ENCODE data around the gene HIF1AN. TPM values are rescaled to one million over a fixed set of nuclear protein-coding genes. Genes with fewer than 3 reads are reported as not detected.
A peak's percentile ranks its signal among the peaks of the same experiment; 100 is the strongest.

Gene HIF1AN
- 10 to 100 TPM in 1 of 2 donors, 1 to 10 TPM in 1; 8.5 to 11.3 TPM for total RNA-seq

DNA sequence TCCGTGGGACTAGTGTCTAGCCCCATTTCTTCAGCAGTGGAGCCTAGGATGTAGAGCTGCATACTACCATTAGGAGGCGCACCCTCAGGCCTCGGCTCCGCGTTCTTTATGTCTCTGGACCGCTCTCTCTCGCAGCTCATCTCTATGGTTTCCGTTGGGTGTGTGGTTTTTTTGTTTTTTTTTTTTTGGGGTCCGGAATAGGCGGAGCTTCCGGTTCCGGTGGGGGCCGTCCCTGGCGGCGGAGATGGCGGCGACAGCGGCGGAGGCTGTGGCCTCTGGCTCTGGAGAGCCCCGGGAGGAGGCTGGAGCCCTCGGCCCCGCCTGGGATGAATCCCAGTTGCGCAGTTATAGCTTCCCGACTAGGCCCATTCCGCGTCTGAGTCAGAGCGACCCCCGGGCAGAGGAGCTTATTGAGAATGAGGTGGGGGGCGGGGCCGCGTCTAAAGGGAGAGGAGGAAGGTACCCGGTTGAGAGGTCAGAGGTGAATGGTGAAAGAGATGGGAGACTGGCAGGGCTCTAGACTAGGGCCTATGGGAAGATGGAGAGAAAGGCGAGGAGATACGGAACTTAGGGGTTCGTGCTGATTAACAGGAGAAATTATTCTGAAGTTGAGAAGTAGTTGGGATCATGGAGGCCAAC is at the start of gene HIF1AN:
HIF1AN (plus strand) TSS at position 229 of the 639 bp plus-strand sequence; CDS start at position 245, 16 bp downstream.
- no peaks in the 10 kb centered on the region for H3K27me3 ChIP-seq
- peaks cover 0 to 26% of the 10 kb centered on the region in 2 donors for H3K4me1 ChIP-seq
- H3K4me3 ChIP-seq = peak within 1 kb of the TSS; percentile 65 to 72
- peak within 1 kb of the TSS; percentile 70 to 73 for H3K27ac ChIP-seq
- peaks cover 18% of the 10 kb centered on the region for H3K36me3 ChIP-seq
- peak; percentile 91 to 97 for TF ChIP-seq CTCF (IDR thresholded peaks at IDR 0.05)
- peak; percentile 90 for DNase-seq (ENCODE audit: low spot score)
- no peaks in the 10 kb centered on the region for H3K9me3 ChIP-seq

GRCh38 chr10:100487529-100487928 is 48.2 kb upstream of the HIF1AN start:
- H3K27ac ChIP-seq = no peak overlapping the region
- TF ChIP-seq CTCF (IDR thresholded peaks at IDR 0.05) = no peak
- no peak for DNase-seq (ENCODE audit: low spot score)
- no peak overlapping the region for H3K4me3 ChIP-seq
- H3K9me3 ChIP-seq = no peaks in the 10 kb centered on the region
- no peaks in the 10 kb centered on the region for H3K27me3 ChIP-seq
- peaks cover 0 to 4% of the 10 kb centered on the region in 2 donors for H3K4me1 ChIP-seq
- H3K36me3 ChIP-seq = peaks cover 38% of the 10 kb centered on the region

DNA sequence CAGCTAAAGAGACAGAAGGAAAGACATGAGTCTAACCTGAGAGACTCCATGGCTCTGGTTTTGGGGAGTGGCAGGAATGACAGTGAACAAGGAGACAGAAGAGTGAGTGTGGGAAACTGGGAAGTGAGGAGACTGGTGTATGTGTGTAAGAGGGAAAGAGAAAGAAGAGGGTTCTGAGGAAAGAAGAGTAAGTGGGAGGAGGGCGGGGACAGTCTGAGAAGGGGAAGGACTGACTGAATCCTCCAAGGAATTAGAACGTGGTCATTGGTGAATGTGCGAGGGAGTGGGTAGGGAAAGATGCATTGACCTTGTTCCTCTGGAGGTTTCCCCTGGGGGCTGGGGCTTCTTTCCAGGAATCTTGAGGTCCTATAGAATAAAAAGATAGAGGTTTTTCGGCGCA is 46.3 kb upstream of the HIF1AN start:
- H3K4me1 ChIP-seq = no peaks in the 10 kb centered on the region
- no peak overlapping the region for H3K4me3 ChIP-seq
- no peaks in the 10 kb centered on the region for H3K27me3 ChIP-seq
- no peak overlapping the region for H3K27ac ChIP-seq
- no peak for DNase-seq (ENCODE audit: low spot score)
- peaks cover 38% of the 10 kb centered on the region for H3K36me3 ChIP-seq
- H3K9me3 ChIP-seq = no peaks in the 10 kb centered on the region
- no peak for TF ChIP-seq CTCF (IDR thresholded peaks at IDR 0.05)

DNA sequence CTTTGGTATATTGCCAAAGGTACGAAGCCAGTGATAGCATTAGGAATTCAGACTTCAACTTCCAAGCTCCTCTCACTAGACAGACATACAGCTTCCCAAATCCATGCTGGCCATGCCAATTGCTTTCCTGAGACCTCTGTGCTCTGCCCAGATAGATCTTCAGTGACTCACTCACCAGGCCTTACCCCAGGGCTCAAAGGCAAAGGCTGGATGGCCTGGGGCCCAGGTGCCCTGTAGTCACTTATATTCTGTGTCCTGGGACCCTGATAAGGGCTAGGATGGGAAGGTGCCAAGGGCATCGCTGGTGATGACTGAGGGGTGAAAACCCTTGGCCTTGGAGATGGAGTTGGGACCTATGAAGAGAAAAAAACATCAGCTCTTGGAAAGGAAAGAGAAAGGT is 45.2 kb upstream of the HIF1AN start:
- no peak for DNase-seq (ENCODE audit: low spot score)
- H3K27ac ChIP-seq = no peak overlapping the region
- peaks cover 38% of the 10 kb centered on the region for H3K36me3 ChIP-seq
- no peaks in the 10 kb centered on the region for H3K9me3 ChIP-seq
- H3K27me3 ChIP-seq = no peaks in the 10 kb centered on the region
- H3K4me3 ChIP-seq = no peak overlapping the region
- no peaks in the 10 kb centered on the region for H3K4me1 ChIP-seq
- no peak for TF ChIP-seq CTCF (IDR thresholded peaks at IDR 0.05)

DNA sequence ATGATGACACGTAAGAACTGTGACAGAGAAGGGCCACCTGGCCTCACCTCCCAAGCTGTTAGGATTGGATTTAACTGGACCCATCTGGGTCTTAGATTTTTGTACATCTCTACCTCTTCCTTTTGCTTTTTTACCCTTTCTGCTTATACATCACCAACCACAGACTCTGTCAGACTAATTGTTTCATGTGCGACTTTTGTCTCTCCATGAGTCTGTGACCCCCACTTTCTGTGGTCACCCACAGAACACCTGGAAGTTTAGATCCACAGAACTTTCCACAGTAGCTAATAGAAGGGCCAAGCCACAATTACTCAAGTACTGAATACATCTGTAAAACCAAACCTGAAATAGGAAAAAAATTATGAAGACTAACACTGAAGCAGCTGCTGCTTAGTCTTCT is 39.2 kb upstream of the HIF1AN start:
- no peak for TF ChIP-seq CTCF (IDR thresholded peaks at IDR 0.05)
- H3K4me3 ChIP-seq = no peak overlapping the region
- H3K4me1 ChIP-seq = no peaks in the 10 kb centered on the region

GRCh38 chr10:100498059-100498458 is 37.7 kb upstream of the HIF1AN start:
- Histone ChIP-seq H3K9me3 (no peaks in the 10 kb centered on the region), H3K4me3 (no peak overlapping the region), H3K27ac (no peak overlapping the region), H3K36me3 (peaks cover 45% of the 10 kb centered on the region), H3K27me3 (no peaks in the 10 kb centered on the region), H3K4me1 (no peaks in the 10 kb centered on the region)
- TF ChIP-seq CTCF (IDR thresholded peaks at IDR 0.05) = no peak
- DNase-seq (ENCODE audit: low spot score) = no peak

More for the DNA sequence above, 39.2 kb upstream of the HIF1AN start:
- H3K36me3 ChIP-seq = peaks cover 39% of the 10 kb centered on the region
- H3K27ac ChIP-seq = no peak overlapping the region
- H3K27me3 ChIP-seq = no peaks in the 10 kb centered on the region
- no peaks in the 10 kb centered on the region for H3K9me3 ChIP-seq
- no peak for DNase-seq (ENCODE audit: low spot score)

Data from right atrium auricular region (tissue), 2 donors.